Hematopoietic multipotent progenitor cell treated with erythropoietin and hydrocortisone succinate and interleukin-3 and kit ligand, for 6 days (in vitro differentiated cells): ENCODE data around the gene ZRANB3.
"Not testable (repeated sequence)": the region's sequence is repeated elsewhere in the genome, so short reads cannot be mapped to it uniquely, and the experiment has no call there.

Experiments
- DNase-seq: peaks from one replicate; pipeline ENCODE4 v3.0.0-alpha.2; 2015

ZRANB3 gene

GRCh38 chr2:135168204-135168856 is 362.7 kb downstream of the ZRANB3 start:
- DNase-seq: no peak

- no peak for DNase-seq
These were observed 363.7 kb downstream of the ZRANB3 start for GRCh38 chr2:135167273-135167672.

GRCh38 chr2:135164431-135164830 is 366.6 kb downstream of the ZRANB3 start:
- no peak for DNase-seq

GRCh38 chr2:135163901-135164300 is 367.1 kb downstream of the ZRANB3 start:
- DNase-seq: no peak

- no peak for DNase-seq
These were observed 367.7 kb downstream of the ZRANB3 start for GRCh38 chr2:135163306-135163705.

GRCh38 chr2:135162786-135163185 is 368.2 kb downstream of the ZRANB3 start:
- DNase-seq: no peak

- DNase-seq: no peak
These were observed 368.6 kb downstream of the ZRANB3 start for GRCh38 chr2:135162377-135162776.

GRCh38 chr2:135159191-135159590 is 371.8 kb downstream of the ZRANB3 start:
- DNase-seq: no peak

GRCh38 chr2:135157856-135158255 is 373.2 kb downstream of the ZRANB3 start:
- DNase-seq: no peak

GRCh38 chr2:135154962-135155361 is 376.1 kb downstream of the ZRANB3 start:
- no peak for DNase-seq

GRCh38 chr2:135152361-135152760 is 378.7 kb downstream of the ZRANB3 start:
- no peak for DNase-seq

GRCh38 chr2:135151615-135152014 is 379.4 kb downstream of the ZRANB3 start:
- no peak for DNase-seq

- DNase-seq: no peak
These were observed 380.3 kb downstream of the ZRANB3 start for GRCh38 chr2:135150725-135151124.

GRCh38 chr2:135149251-135149650 is 381.8 kb downstream of the ZRANB3 start:
- no peak for DNase-seq

GRCh38 chr2:135144343-135144742 is 386.7 kb downstream of the ZRANB3 start:
- DNase-seq: no peak

GRCh38 chr2:135142323-135142722 is 388.7 kb downstream of the ZRANB3 start:
- no peak for DNase-seq

GRCh38 chr2:135140606-135141005 is 390.4 kb downstream of the ZRANB3 start:
- no peak for DNase-seq

GRCh38 chr2:135132314-135132713 is 398.7 kb downstream of the ZRANB3 start:
- DNase-seq: no peak

GRCh38 chr2:135130751-135131150 is 400.3 kb downstream of the ZRANB3 start:
- no peak for DNase-seq

GRCh38 chr2:135125940-135126339 is 405.1 kb downstream of the ZRANB3 start:
- DNase-seq: no peak

- DNase-seq: no peak
These were observed 405.8 kb downstream of the ZRANB3 start for GRCh38 chr2:135124924-135125886.

- DNase-seq: not testable (repeated sequence)
These were observed 409.4 kb downstream of the ZRANB3 start for GRCh38 chr2:135121658-135122039.

- no peak for DNase-seq
These were observed 409.9 kb downstream of the ZRANB3 start for GRCh38 chr2:135121016-135121657.

GRCh38 chr2:135119582-135119981 is 411.4 kb downstream of the ZRANB3 start:
- DNase-seq: no peak
